Cerebellar cortex (tissue), 1 donor: ENCODE measurements around the gene PTMS.
A peak's percentile ranks its signal among the peaks of the same experiment; 100 is the strongest.

Experiments used
- DNase-seq: peaks from one replicate; pipeline ENCODE4 v3.0.0-alpha.2; 2015; ENCODE audit warnings: low spot score

PTMS gene

GRCh38 chr12:6752167-6752920 lies 13.8 kb upstream of the PTMS start:
- peak; percentile 44 for DNase-seq

GRCh38 chr12:6752921-6753771 lies 13.0 kb upstream of the PTMS start, which contains the start of gene MLF2:
Gene MLF2, minus strand, starts transcription at chr12:6753141. Its CDS starts 807 bp downstream, at chr12:6752334.
- peak; percentile 99 for DNase-seq

- no peak for DNase-seq
Observed at GRCh38 chr12:6753772-6754356, 12.3 kb upstream of the PTMS start.

GRCh38 chr12:6754411-6754810 lies 11.8 kb upstream of the PTMS start:
- DNase-seq, result no peak

GRCh38 chr12:6757028-6757690 lies 9.0 kb upstream of the PTMS start:
- DNase-seq, result no peak

GRCh38 chr12:6758506-6759095 lies 7.6 kb upstream of the PTMS start:
- no peak for DNase-seq

GRCh38 chr12:6759741-6760140 lies 6.4 kb upstream of the PTMS start:
- no peak for DNase-seq

GRCh38 chr12:6763380-6763779 lies 2.8 kb upstream of the PTMS start:
- DNase-seq, result no peak

GRCh38 chr12:6764011-6764828 lies 1.9 kb upstream of the PTMS start:
- DNase-seq, result peak; percentile 100

GRCh38 chr12:6765048-6765633 lies 1.0 kb upstream of the PTMS start:
- peak; percentile 71 for DNase-seq

- DNase-seq, result peak; percentile 70
Observed at GRCh38 chr12:6766651-6767349, 637 bp downstream of the PTMS start.

GRCh38 chr12:6767353-6768319 lies 1.5 kb downstream of the PTMS start:
- DNase-seq, result peak; percentile 57

GRCh38 chr12:6768437-6768914 lies 2.3 kb downstream of the PTMS start:
- DNase-seq, result peak; percentile 49

GRCh38 chr12:6768990-6769389 lies 2.8 kb downstream of the PTMS start:
- DNase-seq, result peak; percentile 85

GRCh38 chr12:6769666-6770065 lies 3.5 kb downstream of the PTMS start:
- no peak for DNase-seq

- DNase-seq, result no peak
Observed at GRCh38 chr12:6770094-6770493, 3.9 kb downstream of the PTMS start.

GRCh38 chr12:6770600-6770999 lies 4.4 kb downstream of the PTMS start:
- DNase-seq, result no peak

- DNase-seq, result peak; percentile 51
Observed at GRCh38 chr12:6771091-6771495, 4.9 kb downstream of the PTMS start.
